HG03196 (cell line): ENCODE results near the gene EPHX1.
"Not testable (repeated sequence)": the region's sequence is repeated elsewhere in the genome, so short reads cannot be mapped to it uniquely, and the experiment has no call there.

Experiments used
- ATAC-seq: cut with Tn5 transposase; IDR thresholded peaks from one replicate; pipeline ENCODE4 v1.9.1; 2021; ENCODE audit not compliant: unreplicated experiment

EPHX1 gene

DNA sequence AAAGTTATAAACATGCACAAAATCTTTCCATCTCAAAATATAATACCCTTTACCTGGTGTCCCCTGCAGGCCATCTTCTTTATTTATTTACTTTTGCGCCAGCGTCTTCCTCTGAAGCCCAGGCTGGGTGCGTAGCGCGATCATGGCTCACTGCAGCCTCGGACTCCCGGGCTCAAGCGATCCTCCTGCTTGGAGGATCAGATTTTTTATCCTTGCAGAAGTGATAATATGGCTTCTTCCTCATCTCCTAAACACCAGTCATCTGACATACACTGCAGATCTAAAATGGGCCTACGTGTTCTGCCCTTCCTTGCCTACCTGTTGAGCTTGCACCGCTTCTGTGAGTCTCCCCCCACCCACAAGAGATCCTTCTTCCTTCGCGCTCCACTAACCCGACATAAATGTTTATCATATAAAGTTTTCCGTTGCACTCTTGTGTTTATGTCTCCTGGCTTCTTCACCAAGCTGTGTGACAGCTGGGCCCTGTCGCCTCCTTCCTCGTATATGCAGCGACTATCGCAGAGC is 32.8 kb upstream of the EPHX1 start:
- ATAC-seq: peak; percentile 10

DNA sequence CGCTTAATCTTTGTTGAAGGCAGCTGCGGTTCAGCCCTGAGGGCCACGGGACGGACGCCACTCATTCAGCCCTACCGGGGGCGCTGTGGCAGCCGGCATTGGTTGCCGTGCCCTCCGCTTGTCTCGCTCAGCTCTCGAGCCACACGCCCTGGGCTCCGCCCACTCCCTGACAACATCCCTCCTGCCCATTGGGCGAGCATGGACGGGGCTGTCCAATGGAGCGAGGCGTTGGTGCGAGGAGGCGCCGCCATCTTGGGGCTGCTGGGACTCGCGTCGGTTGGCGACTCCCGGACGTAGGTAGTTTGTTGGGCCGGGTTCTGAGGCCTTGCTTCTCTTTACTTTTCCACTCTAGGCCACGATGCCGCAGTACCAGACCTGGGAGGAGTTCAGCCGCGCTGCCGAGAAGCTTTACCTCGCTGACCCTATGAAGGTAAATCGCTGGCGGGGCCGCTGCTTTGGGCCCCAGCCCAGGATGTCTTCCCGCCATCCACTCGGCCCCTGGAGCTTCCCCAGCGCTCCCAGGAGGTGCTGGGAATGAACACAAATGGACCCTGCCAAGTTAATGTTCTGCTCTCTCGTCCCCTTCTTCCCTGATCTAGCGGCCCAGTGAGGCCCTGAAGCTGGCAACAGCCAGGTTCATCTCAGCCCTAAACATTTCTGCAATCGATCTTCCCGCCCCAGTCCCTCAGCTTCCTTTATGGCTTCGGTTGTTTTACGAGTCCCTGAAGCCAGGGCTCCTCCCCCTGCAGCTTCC is 32.2 kb upstream of the EPHX1 start, which contains the start of gene SRP9:
TSS of gene SRP9 (plus strand) at position 244 of the 754 bp plus-strand sequence. CDS start at position 359, 115 bp downstream.
- ATAC-seq: peak; percentile 99

DNA sequence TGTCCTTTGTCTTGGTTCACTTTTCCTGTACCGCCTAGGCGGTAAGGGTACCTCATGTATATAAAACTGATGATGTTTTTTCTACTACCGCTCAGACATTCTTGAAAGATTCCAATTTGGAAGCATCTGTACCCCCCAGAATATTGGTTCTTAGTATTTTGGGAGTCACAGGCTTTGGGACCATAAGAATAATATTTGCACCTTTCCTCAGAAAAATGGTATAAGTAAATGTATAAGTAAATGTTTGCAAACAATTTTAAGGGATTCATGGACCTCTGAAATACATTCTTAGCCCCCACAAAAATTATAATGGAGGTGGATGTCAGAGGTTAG is 31.6 kb upstream of the EPHX1 start:
- no peak for ATAC-seq

DNA sequence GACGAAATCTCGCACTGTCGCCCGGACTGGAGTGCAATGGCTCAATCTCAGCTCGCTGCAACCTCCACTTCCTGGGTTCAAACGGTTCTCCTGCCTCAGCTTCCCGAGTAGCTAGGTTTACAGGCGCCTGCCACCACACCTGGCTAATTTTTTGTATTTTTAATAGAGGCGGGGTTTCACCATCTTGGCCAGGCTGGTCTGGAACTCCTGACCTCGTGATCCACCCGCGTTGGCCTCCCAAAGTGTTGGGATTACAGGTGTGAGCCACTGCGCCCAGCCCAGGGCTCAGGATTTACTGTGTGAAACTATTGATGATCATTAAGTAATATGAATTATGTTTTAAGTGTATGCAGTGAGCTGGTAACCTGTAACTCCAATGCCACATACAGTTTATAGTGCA is 30.8 kb upstream of the EPHX1 start:
- not testable (repeated sequence) for ATAC-seq

DNA sequence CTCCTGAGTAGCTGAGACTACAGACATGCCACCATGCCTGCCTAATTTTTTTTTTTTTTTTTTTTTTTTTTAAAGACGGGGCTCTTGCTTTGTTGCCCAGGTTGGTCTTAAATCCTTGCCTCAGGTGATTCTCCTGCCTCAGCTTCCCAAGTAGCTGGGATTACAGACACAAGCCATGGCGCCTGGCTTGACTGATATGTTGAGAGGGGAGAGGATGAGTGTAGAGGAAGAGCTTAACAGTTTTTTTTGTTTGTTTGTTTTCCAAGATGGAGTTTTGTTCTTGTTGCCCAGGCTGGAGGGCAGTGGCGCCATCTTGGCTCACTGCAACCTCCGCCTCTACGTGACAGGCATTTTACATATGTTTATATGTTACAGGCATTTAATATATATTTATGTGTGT is 29.8 kb upstream of the EPHX1 start:
- no peak for ATAC-seq

DNA sequence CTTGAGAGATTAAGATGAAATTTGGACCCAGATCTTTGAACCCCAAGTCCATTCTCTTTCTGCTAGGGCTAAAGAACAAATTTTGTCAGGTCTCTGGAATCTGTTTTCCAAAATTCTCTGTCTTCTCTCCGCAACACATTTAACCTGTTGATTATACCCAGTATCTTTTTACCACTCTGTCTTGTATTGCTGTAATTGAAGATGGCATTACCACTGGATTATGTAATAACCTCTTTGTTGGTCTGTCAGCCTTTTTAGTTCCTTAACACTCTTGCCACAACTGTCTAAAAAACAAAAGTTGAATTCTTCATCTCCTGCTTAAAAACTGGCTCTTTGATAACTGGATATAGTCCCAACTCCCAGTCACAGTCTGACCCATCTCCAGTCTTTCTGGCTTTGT is 29.3 kb upstream of the EPHX1 start:
- ATAC-seq: no peak

DNA sequence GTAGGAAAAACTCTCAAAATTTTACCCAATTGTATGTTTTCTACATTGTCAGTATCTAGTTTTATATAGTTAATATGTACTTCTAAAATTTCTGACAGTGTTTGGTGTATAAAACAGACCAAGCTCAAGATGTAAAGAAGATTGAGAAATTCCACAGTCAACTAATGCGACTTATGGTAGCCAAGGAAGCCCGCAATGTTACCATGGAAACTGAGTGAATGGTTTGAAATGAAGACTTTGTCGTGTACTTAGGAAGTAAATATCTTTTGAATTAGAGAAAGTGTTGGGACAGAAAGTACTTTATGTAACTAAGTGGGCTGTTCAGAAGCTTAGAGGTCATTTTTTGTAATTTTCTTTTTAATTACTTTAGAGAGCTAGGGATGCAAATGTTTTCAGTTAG is 20.8 kb upstream of the EPHX1 start:
- not testable (repeated sequence) for ATAC-seq

DNA sequence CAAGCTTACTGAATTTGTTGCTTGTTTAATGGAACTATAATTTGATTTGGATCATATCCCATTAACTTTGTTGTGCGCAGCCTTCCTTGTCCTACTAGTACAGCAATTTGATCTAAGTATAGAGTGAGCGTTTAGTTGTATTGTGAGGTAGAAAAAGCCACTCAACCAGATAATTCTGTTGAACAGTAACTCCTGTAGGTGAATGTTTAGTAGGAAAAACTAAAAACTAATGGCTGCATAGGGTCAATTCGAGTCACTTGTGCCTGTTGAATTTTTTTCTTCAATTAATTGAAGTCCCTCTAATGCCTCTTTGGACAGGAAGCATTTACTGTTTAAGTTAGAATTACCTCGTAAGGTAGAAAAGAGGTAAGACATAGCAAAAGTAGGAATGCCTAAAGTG is 15.0 kb upstream of the EPHX1 start:
- ATAC-seq: no peak

DNA sequence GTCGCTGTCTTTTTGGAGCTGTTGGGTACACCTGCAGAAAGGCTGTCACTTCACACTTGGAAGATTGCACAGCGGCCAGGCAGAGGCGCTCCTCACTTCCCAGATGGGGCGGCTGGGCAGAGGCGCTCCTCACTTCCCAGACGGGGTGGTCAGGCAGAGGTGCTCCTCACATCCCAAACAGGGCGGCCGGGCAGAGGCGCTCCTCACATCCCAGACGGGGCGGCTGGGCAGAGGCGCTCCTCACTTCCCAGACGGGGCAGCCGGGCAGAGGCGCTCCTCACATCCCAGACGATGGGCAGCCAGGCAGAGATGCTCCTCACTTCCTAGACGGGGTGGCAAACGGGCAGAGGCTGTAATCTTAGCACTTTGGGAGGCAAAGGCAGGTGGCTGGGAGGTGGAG is 13.8 kb upstream of the EPHX1 start:
- ATAC-seq: not testable (repeated sequence)

DNA sequence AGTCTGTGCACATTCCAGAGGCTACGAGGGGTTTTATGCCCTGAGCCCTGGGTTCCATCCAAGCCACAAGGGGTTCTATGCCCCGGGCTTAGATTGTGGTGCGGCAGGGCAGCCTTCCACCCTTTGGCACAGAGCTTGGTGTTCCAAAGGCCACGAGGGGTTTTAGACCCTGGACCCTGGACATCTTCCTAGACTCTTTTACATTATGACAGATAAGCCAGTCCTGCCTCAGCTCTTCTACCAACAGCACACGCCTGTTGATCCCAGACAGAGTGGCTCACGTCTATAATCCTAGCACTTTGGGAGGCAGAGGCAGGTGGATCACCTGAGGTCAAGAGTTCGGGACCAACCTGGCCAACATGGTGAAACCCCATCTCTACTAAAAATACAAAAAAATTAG is 8.8 kb upstream of the EPHX1 start:
- not testable (repeated sequence) for ATAC-seq

DNA sequence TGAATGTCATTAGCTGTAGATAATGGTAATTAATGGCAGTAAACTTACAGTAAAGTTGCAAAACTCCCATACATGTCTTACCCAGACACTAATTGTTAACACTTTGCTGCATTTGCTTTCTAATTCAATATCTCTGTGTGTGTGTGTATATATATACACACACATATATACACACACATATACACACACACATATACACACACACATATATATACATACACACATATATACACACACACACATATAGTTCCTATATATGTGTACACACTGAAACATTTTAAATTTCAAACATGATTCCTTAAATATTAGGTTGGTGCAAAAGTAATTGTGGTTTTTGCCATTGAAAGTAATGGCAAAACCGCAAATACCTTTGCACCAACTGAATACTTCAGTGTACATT is 3.7 kb upstream of the EPHX1 start:
- ATAC-seq: no peak

DNA sequence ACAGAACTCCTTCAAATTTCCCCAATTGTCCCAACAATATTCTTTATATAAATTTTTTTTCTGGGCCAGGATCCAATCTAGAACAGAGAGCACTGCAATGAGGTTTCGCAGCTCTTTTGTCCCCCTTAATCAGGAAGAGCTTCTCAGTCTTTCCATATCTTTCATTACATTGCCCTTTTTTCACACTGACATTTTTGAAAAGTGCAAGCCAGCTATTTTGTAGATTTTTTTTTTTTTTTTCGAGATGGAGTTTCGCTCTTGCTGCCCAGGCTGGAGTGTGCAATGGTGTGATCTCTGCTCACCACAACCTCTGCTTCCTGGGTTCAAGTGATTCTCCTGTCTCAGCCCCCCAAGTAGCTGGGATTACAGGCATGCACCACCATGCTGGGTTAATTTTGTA is 3.2 kb upstream of the EPHX1 start:
- not testable (repeated sequence) for ATAC-seq

DNA sequence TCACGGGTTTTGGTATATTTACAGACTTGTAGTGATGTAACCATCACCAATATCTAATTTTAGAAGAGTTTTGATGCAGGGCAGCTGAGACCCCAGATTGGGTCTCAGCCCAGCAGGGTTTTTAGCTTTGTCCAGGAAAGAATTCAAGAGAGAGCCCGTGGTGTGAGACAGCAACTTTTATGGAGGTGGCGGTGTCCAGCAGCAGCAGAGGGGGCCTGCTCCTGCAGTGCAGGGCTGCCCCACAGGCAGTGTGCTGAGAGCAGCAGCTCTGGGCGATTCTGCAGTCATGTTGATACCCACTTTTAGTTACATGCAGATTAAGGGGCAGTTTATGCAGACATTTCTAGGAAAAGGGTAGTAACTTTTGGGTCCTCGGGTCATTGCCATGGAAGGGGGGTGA is 1.8 kb upstream of the EPHX1 start:
- ATAC-seq: no peak

DNA sequence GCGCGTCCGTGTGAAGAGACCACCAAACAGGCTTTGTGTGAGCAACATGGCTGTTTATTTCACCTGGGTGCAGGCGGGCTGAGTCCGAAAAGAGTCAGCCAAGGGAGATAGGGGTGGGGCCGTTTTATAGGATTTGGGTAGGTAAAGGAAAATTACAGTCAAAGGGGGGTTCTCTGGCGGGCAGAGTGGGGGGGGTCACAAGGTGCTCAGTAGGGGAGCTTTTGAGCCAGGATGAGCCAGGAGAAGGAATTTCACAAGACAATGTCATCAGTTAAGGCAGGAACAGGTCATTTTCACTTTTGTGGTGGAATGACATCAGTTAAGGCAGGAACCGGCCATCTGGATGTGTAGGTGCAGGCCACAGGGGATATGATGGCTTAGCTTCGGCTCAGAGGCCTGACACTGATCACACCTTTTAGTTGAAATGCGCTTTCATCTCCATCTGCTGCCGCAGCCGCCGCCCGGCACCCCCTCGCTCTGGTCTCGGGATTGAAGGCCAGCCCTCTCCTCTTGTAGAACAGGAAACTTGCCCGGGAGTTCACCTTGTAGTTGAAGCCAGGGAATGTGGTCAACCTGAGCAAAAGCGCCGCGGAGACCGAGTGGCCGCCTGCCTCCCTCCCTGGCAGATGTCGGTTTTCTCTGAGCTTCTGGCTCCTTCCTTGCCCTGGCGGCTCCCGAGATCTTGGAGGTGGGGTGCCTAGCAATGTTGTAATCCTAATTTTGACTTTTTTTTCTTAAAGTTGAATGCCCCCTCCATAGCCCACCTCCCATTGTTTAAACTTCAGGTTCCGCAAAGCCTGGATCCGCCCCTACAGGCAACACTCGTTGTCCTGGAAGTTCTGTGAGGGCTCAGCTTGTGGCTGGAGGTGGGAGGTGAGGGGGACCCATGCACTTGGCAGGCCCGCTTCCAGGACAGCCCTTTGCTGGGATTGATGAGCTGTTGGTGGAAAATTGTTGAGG is 935 bp downstream of the EPHX1 start:
- ATAC-seq: not testable (repeated sequence)

DNA sequence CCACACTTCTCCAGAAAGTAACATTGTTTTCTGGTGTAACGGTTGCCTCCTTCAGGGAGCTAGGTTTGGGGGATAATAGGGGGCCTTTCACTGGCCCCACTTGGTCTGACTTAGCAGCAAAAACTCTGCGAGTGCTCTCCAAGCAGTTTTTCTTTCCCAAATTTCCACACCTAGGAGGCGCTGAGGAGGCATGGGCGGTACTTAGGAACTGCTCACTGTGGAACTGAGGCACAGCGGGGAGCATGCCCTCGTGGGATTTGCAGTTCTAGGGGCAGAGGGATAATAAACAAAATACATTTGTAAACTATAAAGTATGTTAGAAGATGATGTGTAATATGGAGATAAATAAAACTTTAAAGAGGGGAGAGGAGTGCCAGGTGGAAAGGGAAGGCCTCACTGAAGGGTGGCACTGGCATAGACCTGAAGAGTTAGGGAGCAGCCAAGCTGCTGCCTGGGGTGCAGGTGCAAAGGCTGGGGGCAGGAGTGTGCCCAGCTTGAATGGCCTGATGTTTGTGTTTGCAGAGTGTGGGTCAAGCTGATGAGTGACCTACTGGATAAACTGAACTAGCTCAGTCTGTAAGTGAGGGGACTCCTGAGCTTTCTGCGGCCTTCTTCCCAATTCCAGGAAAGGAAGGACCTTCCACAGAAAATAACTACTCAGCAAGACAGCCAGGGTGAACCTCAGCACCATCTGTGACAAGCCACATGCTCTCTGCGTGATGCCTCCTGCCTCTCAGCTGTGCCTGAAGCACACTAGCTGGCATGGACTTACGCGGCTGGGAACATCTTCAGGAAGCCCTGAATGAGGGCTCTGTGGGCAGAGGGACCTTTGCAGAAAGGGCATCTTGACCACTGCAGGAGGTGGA is 1.9 kb downstream of the EPHX1 start:
- no peak for ATAC-seq

DNA sequence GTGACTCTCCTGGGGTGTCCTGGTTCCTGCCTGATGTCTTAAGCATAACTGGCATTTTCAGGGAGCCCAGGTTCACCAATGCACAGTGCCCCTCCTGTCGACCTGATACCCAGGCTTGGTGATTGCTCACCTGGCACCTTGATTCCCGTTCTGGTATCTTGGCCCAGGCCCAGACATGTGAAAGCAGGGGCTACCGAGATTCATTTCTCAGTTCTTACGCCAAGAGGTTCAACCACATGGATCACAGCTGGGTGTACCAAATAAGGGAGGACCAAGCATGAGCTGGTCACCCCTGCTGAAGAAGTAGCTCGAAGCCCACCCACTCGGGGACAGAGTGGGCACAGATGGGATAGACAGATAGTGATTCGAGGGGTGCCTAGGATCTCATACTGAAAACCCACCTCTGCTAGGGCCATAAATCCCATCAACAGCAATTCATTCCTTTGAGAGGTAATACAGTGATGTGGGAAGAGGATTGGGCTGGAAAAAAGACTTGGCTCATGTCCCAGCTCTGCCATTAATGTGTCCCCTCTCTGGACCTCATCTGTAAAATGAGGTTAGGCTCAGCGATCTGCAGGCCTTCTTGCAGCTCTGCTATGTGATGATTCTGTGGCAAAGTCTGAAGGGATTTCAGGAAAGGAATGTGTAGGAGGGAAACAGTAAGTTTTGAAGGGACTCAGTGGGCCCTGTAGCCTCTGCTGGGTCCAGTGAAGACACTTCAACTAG is 2.7 kb downstream of the EPHX1 start:
- ATAC-seq: no peak

DNA sequence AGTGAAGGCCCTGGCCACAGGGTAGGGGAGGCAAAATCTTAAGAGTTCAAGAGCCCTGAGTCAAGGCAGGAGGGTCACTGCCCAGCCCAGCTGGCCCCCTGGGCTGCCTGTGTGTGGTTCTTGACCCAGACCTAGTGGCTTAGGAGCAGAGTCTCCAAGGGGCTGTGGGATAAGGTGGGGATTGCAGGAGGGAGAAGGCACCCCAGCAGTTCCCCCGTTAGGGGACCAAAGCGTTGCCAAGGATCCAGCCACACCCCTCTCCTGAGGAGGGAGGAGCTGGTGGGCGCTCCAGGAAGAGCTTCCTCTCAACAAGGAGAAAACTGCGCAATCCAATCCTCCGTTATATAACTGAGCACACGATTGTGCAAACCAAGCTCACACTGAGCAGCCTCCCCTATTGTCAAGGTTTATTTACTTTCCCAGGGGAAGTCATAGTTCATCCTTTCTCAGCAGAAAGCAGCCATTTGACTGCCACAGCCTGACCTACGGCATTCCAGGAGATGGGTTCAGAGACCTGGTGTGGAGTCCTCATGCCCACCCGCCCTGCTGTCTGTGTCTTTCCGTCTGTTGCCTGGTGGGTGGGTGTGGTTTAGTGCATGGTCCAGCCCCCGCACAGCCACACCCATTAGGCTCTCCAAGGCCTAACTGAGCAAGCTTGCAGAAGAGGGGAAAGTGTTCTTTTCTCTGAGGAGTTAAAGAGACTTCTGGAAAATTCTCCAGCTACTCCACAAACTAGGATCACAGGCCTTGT is 3.5 kb downstream of the EPHX1 start:
- no peak for ATAC-seq

DNA sequence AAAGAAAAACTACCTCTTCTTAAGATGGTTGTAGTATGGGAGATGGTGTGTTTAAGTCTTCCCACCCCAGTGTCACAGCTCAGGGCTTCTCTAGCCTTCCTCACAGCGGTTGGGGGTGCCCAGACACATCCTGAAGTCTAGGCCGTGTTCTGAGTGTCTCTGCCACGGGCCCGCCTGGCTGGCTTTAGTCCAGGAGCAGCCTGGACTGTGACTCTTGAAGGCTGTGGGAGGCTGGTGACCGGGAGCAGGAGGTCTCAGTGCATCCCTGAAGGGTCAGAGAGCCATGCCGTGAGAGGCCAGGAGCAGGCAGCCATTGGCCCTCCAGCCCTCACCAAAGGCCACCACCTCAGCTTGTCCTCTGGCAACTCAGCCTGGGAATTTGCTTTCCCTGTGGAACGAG is 4.5 kb downstream of the EPHX1 start:
- no peak for ATAC-seq

DNA sequence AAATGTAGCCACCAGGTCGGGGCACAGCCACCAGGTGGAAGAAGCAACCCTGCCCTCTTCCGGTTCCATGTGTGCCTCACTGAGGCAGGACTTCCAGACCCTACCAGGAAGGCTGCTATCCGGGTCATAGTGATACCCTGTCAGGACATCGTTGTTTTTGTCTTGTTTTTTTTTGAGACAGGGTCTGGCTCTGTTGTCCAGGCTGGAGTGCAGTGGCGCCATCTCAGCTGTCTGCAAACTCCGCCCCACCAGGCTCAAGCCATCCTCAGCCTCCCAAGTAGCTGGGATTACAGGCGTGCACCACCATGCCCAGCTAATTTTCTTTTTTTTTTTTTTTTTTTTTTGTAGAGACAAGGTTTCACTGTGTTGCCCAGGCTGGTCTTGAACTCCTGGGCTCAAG is 5.2 kb downstream of the EPHX1 start:
- not testable (repeated sequence) for ATAC-seq
